HCT116 (cell line): ENCODE data around the gene AKAP12. TPM values are rescaled to one million over a fixed set of nuclear protein-coding genes. Genes with fewer than 3 reads are reported as not detected.

Experiments
- ATAC-seq: fragments of 200-7000 bp; cut with Tn5 transposase; 2 replicates; pipeline ENCODE4 v1.9.1; 2020; ENCODE audit warnings: mild to moderate bottlenecking, moderate library complexity
- BruUV-seq: library from RNA; stranded (reverse); fragments of 400-500 nt; replicated peaks from 2 replicates; lab custom pipeline; 2021; lab: Mats Ljungman, UMichigan
- CTCF ChIA-PET: fragments of 300-600 bp; sonication (Branson Sonifier 250); formaldehyde crosslinking; loops from one replicate; lab custom pipeline; 2021; ENCODE audit warnings: antibody characterized with exemption; lab: Charles Lee
- POLR2A ChIA-PET: fragments of 300-600, 350-600 bp; sonication (Branson Sonifier 250); formaldehyde crosslinking; loops from one replicate; lab custom pipeline; 2021; ENCODE audit warnings: antibody characterized with exemption; lab: Charles Lee
- RAD21 ChIA-PET, 2 experiments: fragments of 300-600 bp; sonication (Branson Sonifier 250); formaldehyde crosslinking; loops; one replicate each; lab custom pipeline; 2023; ENCODE audit warnings: low total read pairs in 2 of 2; ENCODE audit not compliant: uncharacterized antibody in 2 of 2, unreplicated experiment in 2 of 2, low non-redundant PET in 1 of 2; lab: Charles Lee
- DNase-seq: peaks from one replicate; pipeline ENCODE4 v3.0.0-alpha.2; 2010; ENCODE audit warnings: low read depth, low spot score
- H2AFZ ChIP-seq: fragments of 200-600 bp; shearing (Covaris generic), sonication (generic); 2 replicates; pipeline ENCODE4 v1.6.1; 2017; ENCODE audit warnings: low read depth, mixed run types, mixed read lengths, antibody characterized with exemption, low read length; ENCODE audit not compliant: poor library complexity, severe bottlenecking
- H3K27ac ChIP-seq: 2 replicates; pipeline ENCODE4 v1.5.1; 2012; ENCODE audit warnings: low read depth, low read length
- H3K27me3 ChIP-seq: fragments of 200-600 bp; sonication (generic); 2 replicates; pipeline ENCODE4 v1.6.1; 2016; ENCODE audit warnings: mixed run types, low read length, mixed read lengths; ENCODE audit not compliant: insufficient read depth
- H3K36me3 ChIP-seq, 2 experiments: fragments of 200-500 bp in 1 of 2; fragments of 200-600 bp in 1 of 2; sonication (Bioruptor generic) in 1 of 2; sonication (generic) in 1 of 2; 2 replicates each; pipeline versions ENCODE4 v1.5.1 to v1.6.1; 2014 to 2016; ENCODE audit warnings: low read length in 2 of 2, inconsistent platforms in 1 of 2, mixed read lengths in 1 of 2, mixed run types in 1 of 2; ENCODE audit not compliant: insufficient read depth in 2 of 2, control insufficient read depth in 1 of 2
- H3K4me1 ChIP-seq, 2 experiments: fragments of 200-600 bp in 1 of 2; sonication (generic) in 1 of 2; 2 replicates each; pipeline versions ENCODE4 v1.5.1 to v1.6.1; 2012 to 2017; ENCODE audit warnings: low read length in 2 of 2, inconsistent platforms in 1 of 2, mild to moderate bottlenecking in 1 of 2, mixed read lengths in 1 of 2, mixed run types in 1 of 2, moderate library complexity in 1 of 2; ENCODE audit not compliant: insufficient read depth in 2 of 2, control insufficient read depth in 1 of 2
- H3K4me2 ChIP-seq: fragments of 200-600 bp; sonication (generic); 2 replicates; pipeline ENCODE4 v1.6.1; 2017; ENCODE audit warnings: mixed run types, low read length, mixed read lengths
- H3K4me3 ChIP-seq, 2 experiments: fragments of 200-600 bp in 1 of 2; sonication (generic) in 1 of 2; replicated peaks in 1 of 2; 2 replicates each; pipeline ENCODE4 v1.5.1; 2011 to 2016; ENCODE audit warnings: low read length in 2 of 2, control low read depth in 1 of 2, low read depth in 1 of 2, mild to moderate bottlenecking in 1 of 2, mixed read lengths in 1 of 2, mixed run types in 1 of 2
- H3K79me2 ChIP-seq: fragments of 200-600 bp; sonication (generic); 2 replicates; pipeline ENCODE4 v1.6.1; 2017; ENCODE audit warnings: mild to moderate bottlenecking, mixed run types, low read length, moderate library complexity, mixed read lengths; ENCODE audit not compliant: insufficient read depth
- H3K9ac ChIP-seq: fragments of 200-600 bp; sonication (generic); 2 replicates; pipeline ENCODE4 v1.6.1; 2016; ENCODE audit warnings: low read length, mixed read lengths
- H3K9me2 ChIP-seq: fragments of 200-600 bp; sonication (generic), shearing (Covaris generic); 2 replicates; pipeline ENCODE4 v1.6.1; 2017; ENCODE audit warnings: mixed run types, mild to moderate bottlenecking, moderate library complexity; ENCODE audit not compliant: insufficient read depth
- H3K9me3 ChIP-seq, 2 experiments: fragments of 200-500 bp in 1 of 2; fragments of 200-600 bp in 1 of 2; sonication (Bioruptor generic) in 1 of 2; sonication (generic) in 1 of 2; 2 replicates each; pipeline ENCODE4 v1.6.1; 2014 to 2017; ENCODE audit warnings: low read length in 2 of 2, mixed read lengths in 2 of 2, inconsistent platforms in 1 of 2, low read depth in 1 of 2, mild to moderate bottlenecking in 1 of 2, mixed run types in 1 of 2, moderate library complexity in 1 of 2; ENCODE audit not compliant: control insufficient read depth in 1 of 2, insufficient read depth in 1 of 2
- H4K20me1 ChIP-seq: fragments of 200-600 bp; sonication (generic), shearing (Covaris generic); 2 replicates; pipeline ENCODE4 v1.6.1; 2017; ENCODE audit warnings: mixed run types, mild to moderate bottlenecking, moderate library complexity; ENCODE audit not compliant: insufficient read depth
- CBX3 ChIP-seq: IDR thresholded peaks from 2 replicates; pipeline ENCODE4 v1.6.1; 2012; ENCODE audit warnings: low read depth
- CEBPB ChIP-seq: IDR thresholded peaks from 2 replicates; pipeline ENCODE4 v1.6.1; 2012; ENCODE audit warnings: low read depth
- CTCF ChIP-seq, 3 experiments: fragments of 200-600 bp in 1 of 3; sonication (generic) in 1 of 3; IDR thresholded peaks in 2 of 3; conservative IDR thresholded peaks in 1 of 3; 2 replicates each; pipeline ENCODE4 v1.5.1; 2012 to 2017; ENCODE audit warnings: low read depth in 2 of 3, low read length in 2 of 3, antibody characterized with exemption in 1 of 3, borderline replicate concordance in 1 of 3, control low read depth in 1 of 3, mild to moderate bottlenecking in 1 of 3, mixed read lengths in 1 of 3, mixed run types in 1 of 3, moderate library complexity in 1 of 3; ENCODE audit not compliant: insufficient read depth in 1 of 3
- ELF1 ChIP-seq: IDR thresholded peaks from 2 replicates; pipeline ENCODE4 v1.6.1; 2012; ENCODE audit warnings: low read depth, borderline replicate concordance
- EZH2phosphoT487 ChIP-seq: fragments of 200-600 bp; IDR thresholded peaks from 2 replicates; pipeline ENCODE4 v1.6.1; 2018; ENCODE audit warnings: antibody characterized with exemption, borderline replicate concordance
- FOSL1 ChIP-seq: IDR thresholded peaks from 2 replicates; pipeline ENCODE4 v1.6.1; 2012; ENCODE audit warnings: low read depth
- POLR2A ChIP-seq: IDR thresholded peaks from 2 replicates; pipeline ENCODE4 v1.7.0; 2011; ENCODE audit warnings: borderline replicate concordance; ENCODE audit not compliant: insufficient read depth, insufficient read length; ENCODE audit errors: extremely low read depth
- POLR2AphosphoS5 ChIP-seq: IDR thresholded peaks from 2 replicates; pipeline ENCODE4 v1.6.1; 2011; ENCODE audit warnings: mild to moderate bottlenecking, low read depth, low read length, moderate library complexity
- RAD21 ChIP-seq: IDR thresholded peaks from 2 replicates; pipeline ENCODE4 v1.6.1; 2012; ENCODE audit warnings: low read depth, mild to moderate bottlenecking
- SIN3A ChIP-seq: IDR thresholded peaks from 2 replicates; pipeline ENCODE4 v1.6.1; 2012; ENCODE audit warnings: low read depth
- YY1 ChIP-seq: IDR thresholded peaks from 2 replicates; pipeline ENCODE4 v1.6.1; 2011; ENCODE audit warnings: low read length, low read depth, moderate library complexity, mild to moderate bottlenecking; ENCODE audit not compliant: insufficient replicate concordance; ENCODE audit errors: extremely low read depth
- ZFX ChIP-seq: fragments of 450-650 bp; IDR thresholded peaks from 2 replicates; pipeline ENCODE4 v1.6.1; 2017
- intact Hi-C: fragments of 100-400 bp; cut with micrococcal nuclease; formaldehyde crosslinking; loops from 2 replicates; pipeline ENCODE4 v1.10.0; 2022
- total RNA-seq: library from RNA; stranded (reverse); gene quantifications from one replicate; pipeline ENCODE4 v1.2.1, GENCODE V29; 2021; ENCODE audit not compliant: unreplicated experiment
- TF ChIP-seq, protein P1 (sequence below): IDR thresholded peaks from 2 replicates; pipeline ENCODE4 v1.6.1; 2011; ENCODE audit warnings: mild to moderate bottlenecking, low read length, moderate library complexity; ENCODE audit not compliant: insufficient replicate concordance; ENCODE audit errors: extremely low read depth
- TF ChIP-seq, protein P2 (sequence below): IDR thresholded peaks from 2 replicates; pipeline ENCODE4 v1.6.1; 2012; ENCODE audit warnings: low read depth

The AKAP12 gene
- total RNA-seq, 1 experiment from 2014 or later, result 1,220 TPM

GRCh38 chr6:151291722-151292059 is 51.9 kb downstream of the AKAP12 start:
- Histone ChIP-seq H3K9me3 (no peaks in the 10 kb centered on the region), H3K4me3 (no peak overlapping the region), H4K20me1 (peaks cover 6% of the 10 kb centered on the region; the same call in 1 of the 2 replicates), H3K9me2 (no peaks in the 10 kb centered on the region), H3K79me2 (peaks cover 95% of the 10 kb centered on the region), H3K27ac (no peak overlapping the region), H3K4me1 (peaks cover 0 to 38% of the 10 kb centered on the region in 2 experiments; a peak in 1 of 4 replicates), H3K27me3 (no peaks in the 10 kb centered on the region), H3K4me2 (no peak overlapping the region), H3K36me3 (no peaks in the 10 kb centered on the region; a peak in 1 of 4 replicates), H2AFZ (no peak overlapping the region), H3K9ac (no peak overlapping the region)
- POLR2A ChIA-PET, result no interaction called here
- no TSS peak for BruUV-seq
- DNase-seq (no peak), ATAC-seq (no peak)
- RAD21 ChIA-PET, result no interaction called here
- intact Hi-C loops, result no loop called here
- TF ChIP-seq, protein P1, sequence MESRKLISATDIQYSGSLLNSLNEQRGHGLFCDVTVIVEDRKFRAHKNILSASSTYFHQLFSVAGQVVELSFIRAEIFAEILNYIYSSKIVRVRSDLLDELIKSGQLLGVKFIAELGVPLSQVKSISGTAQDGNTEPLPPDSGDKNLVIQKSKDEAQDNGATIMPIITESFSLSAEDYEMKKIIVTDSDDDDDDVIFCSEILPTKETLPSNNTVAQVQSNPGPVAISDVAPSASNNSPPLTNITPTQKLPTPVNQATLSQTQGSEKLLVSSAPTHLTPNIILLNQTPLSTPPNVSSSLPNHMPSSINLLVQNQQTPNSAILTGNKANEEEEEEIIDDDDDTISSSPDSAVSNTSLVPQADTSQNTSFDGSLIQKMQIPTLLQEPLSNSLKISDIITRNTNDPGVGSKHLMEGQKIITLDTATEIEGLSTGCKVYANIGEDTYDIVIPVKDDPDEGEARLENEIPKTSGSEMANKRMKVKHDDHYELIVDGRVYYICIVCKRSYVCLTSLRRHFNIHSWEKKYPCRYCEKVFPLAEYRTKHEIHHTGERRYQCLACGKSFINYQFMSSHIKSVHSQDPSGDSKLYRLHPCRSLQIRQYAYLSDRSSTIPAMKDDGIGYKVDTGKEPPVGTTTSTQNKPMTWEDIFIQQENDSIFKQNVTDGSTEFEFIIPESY, result no peak
- TF ChIP-seq FOSL1, result no peak
- TF ChIP-seq, protein P2, sequence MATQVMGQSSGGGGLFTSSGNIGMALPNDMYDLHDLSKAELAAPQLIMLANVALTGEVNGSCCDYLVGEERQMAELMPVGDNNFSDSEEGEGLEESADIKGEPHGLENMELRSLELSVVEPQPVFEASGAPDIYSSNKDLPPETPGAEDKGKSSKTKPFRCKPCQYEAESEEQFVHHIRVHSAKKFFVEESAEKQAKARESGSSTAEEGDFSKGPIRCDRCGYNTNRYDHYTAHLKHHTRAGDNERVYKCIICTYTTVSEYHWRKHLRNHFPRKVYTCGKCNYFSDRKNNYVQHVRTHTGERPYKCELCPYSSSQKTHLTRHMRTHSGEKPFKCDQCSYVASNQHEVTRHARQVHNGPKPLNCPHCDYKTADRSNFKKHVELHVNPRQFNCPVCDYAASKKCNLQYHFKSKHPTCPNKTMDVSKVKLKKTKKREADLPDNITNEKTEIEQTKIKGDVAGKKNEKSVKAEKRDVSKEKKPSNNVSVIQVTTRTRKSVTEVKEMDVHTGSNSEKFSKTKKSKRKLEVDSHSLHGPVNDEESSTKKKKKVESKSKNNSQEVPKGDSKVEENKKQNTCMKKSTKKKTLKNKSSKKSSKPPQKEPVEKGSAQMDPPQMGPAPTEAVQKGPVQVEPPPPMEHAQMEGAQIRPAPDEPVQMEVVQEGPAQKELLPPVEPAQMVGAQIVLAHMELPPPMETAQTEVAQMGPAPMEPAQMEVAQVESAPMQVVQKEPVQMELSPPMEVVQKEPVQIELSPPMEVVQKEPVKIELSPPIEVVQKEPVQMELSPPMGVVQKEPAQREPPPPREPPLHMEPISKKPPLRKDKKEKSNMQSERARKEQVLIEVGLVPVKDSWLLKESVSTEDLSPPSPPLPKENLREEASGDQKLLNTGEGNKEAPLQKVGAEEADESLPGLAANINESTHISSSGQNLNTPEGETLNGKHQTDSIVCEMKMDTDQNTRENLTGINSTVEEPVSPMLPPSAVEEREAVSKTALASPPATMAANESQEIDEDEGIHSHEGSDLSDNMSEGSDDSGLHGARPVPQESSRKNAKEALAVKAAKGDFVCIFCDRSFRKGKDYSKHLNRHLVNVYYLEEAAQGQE, result no peak
- TF ChIP-seq YY1, result no peak
- no peak for TF ChIP-seq RAD21
- TF ChIP-seq CTCF (IDR thresholded peaks at IDR 0.05 in 2 of 3, conservative IDR thresholded peaks at IDR 0.05 in 1 of 3; ENCODE audit: borderline replicate concordance in 1 of 3, insufficient read depth in 1 of 3, low read depth in 2 of 3, low read length in 2 of 3), result no peak
- TF ChIP-seq CBX3, result no peak
- no peak for TF ChIP-seq SIN3A
- TF ChIP-seq CEBPB, result no peak
- no peak for TF ChIP-seq ZFX
- no peak for TF ChIP-seq EZH2phosphoT487
- no peak for TF ChIP-seq POLR2AphosphoS5
- TF ChIP-seq ELF1, result no peak
- no peak for TF ChIP-seq POLR2A
- CTCF ChIA-PET, result no interaction called here
